DND-41 (cell line): ENCODE data around the gene RGS6.

Experiments used
- ATAC-seq: fragments of 200-7000 bp; cut with Tn5 transposase; 3 replicates; pipeline ENCODE4 v1.9.1; 2021; ENCODE audit warnings: low read depth; ENCODE audit not compliant: insufficient read depth
- DNase-seq: peaks from one replicate; pipeline ENCODE4 v3.0.0-alpha.2; 2020
- H2AFZ ChIP-seq: 2 replicates; pipeline ENCODE4 v1.6.0; 2012; ENCODE audit warnings: low read depth, low read length
- H3K27ac ChIP-seq: 2 replicates; pipeline ENCODE4 v1.5.1; 2012; ENCODE audit warnings: low read length, inconsistent platforms
- H3K27me3 ChIP-seq: fragments of 200-600 bp; sonication (generic); 2 replicates; pipeline ENCODE4 v1.6.0; 2012; ENCODE audit warnings: low read length, mild to moderate bottlenecking, inconsistent platforms; ENCODE audit not compliant: insufficient read depth, poor library complexity
- H3K36me3 ChIP-seq: 2 replicates; pipeline ENCODE4 v1.5.1; 2012; ENCODE audit warnings: low read length, inconsistent platforms; ENCODE audit not compliant: insufficient read depth
- H3K4me1 ChIP-seq: 2 replicates; pipeline ENCODE4 v1.5.1; 2012; ENCODE audit warnings: mild to moderate bottlenecking, low read length; ENCODE audit not compliant: insufficient read depth
- H3K4me2 ChIP-seq: 2 replicates; pipeline ENCODE4 v1.6.0; 2012; ENCODE audit warnings: mild to moderate bottlenecking, moderate library complexity, low read length, inconsistent platforms; ENCODE audit not compliant: insufficient read depth
- H3K4me3 ChIP-seq, 2 experiments: fragments of 200-600 bp in 1 of 2; shearing (Covaris generic) in 1 of 2; 2 replicates each; pipeline ENCODE4 v1.5.1; 2012 to 2016; ENCODE audit warnings: inconsistent platforms in 2 of 2, low read length in 2 of 2, mild to moderate bottlenecking in 2 of 2, low read depth in 1 of 2, moderate library complexity in 1 of 2
- H3K79me2 ChIP-seq: 2 replicates; pipeline ENCODE4 v1.6.0; 2012; ENCODE audit warnings: low read length, inconsistent platforms; ENCODE audit not compliant: insufficient read depth
- H3K9ac ChIP-seq: 2 replicates; pipeline ENCODE4 v1.6.0; 2012; ENCODE audit warnings: low read depth, mild to moderate bottlenecking, inconsistent platforms, low read length, moderate library complexity
- H3K9me3 ChIP-seq: 2 replicates; pipeline ENCODE4 v1.5.1; 2012; ENCODE audit warnings: low read length, moderate library complexity, mild to moderate bottlenecking, inconsistent platforms; ENCODE audit not compliant: insufficient read depth, severe bottlenecking
- H4K20me1 ChIP-seq: 2 replicates; pipeline ENCODE4 v1.6.0; 2012; ENCODE audit warnings: low read length; ENCODE audit not compliant: insufficient read depth
- EZH2 ChIP-seq: IDR thresholded peaks from 3 replicates; pipeline ENCODE4 v1.6.1; 2012; ENCODE audit warnings: borderline replicate concordance, low read depth, mild to moderate bottlenecking, moderate library complexity, low read length, inconsistent platforms; ENCODE audit not compliant: severe bottlenecking
- TF ChIP-seq, protein P1 (sequence below): IDR thresholded peaks from 2 replicates; pipeline ENCODE4 v1.5.1; 2012; ENCODE audit warnings: borderline replicate concordance, low read length, moderate library complexity, mild to moderate bottlenecking; ENCODE audit not compliant: poor library complexity, severe bottlenecking; ENCODE audit errors: extremely low read depth

The RGS6 gene

DNA sequence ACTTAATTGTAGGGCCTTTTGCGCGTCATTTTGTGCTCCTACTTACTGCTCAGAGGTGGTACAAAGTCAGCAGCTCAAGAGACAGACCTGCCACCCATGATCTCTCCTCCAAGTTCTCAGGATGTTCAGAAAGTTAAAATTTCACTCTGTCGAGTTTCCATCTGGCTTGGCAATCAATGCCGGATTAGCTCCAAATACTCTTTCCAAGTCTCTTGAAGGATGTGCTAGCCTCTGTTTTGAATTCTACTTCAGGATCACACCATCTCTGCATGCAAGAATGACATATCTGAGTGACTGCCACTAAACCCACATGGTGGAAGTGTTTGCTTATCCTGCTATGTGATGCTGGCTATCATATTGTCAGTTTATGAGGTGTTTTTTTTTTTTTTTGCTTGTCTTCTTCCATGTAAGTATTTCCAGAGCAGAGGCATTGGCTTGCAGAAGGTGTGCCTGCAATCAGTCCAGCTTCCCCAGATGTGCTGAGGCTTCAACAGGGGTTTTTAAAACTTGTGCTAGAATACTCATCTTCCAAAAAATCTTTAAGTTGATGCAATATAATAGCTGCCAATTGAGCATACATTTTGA lies 125.6 kb downstream of the RGS6 start:
- Histone ChIP-seq H2AFZ (no peak overlapping the region), H3K27ac (no peak overlapping the region), H3K36me3 (no peaks in the 10 kb centered on the region), H3K79me2 (no peaks in the 10 kb centered on the region), H3K9ac (no peak overlapping the region), H3K27me3 (peaks cover 23% of the 10 kb centered on the region), H3K4me1 (no peaks in the 10 kb centered on the region), H3K9me3 (no peaks in the 10 kb centered on the region), H4K20me1 (no peaks in the 10 kb centered on the region), H3K4me3 (no peak overlapping the region), H3K4me2 (no peak overlapping the region)
- ATAC-seq (no peak), DNase-seq (no peak)
- no peak for TF ChIP-seq EZH2
- TF ChIP-seq, protein P1, sequence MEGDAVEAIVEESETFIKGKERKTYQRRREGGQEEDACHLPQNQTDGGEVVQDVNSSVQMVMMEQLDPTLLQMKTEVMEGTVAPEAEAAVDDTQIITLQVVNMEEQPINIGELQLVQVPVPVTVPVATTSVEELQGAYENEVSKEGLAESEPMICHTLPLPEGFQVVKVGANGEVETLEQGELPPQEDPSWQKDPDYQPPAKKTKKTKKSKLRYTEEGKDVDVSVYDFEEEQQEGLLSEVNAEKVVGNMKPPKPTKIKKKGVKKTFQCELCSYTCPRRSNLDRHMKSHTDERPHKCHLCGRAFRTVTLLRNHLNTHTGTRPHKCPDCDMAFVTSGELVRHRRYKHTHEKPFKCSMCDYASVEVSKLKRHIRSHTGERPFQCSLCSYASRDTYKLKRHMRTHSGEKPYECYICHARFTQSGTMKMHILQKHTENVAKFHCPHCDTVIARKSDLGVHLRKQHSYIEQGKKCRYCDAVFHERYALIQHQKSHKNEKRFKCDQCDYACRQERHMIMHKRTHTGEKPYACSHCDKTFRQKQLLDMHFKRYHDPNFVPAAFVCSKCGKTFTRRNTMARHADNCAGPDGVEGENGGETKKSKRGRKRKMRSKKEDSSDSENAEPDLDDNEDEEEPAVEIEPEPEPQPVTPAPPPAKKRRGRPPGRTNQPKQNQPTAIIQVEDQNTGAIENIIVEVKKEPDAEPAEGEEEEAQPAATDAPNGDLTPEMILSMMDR, result no peak

DNA sequence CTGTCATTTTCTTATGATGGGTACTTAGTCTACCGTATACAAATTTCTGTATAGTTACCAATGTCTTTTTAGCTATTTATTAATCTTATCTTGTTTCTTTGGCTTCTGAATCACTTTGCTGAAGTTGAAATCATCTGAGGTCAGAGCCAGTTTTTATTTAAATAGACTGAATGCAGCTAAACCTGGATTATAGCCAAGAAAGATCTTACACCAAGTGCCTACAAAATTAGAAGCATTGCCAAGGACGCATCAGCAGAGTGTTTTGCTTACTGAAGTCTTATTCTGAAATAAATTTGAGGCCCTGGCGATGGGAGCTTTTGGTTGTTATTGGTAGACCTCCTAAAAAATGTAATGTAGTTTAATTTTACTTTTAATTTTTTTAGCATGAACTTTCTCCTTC lies 128.2 kb downstream of the RGS6 start:
- no peak overlapping the region for H3K9ac ChIP-seq
- no peaks in the 10 kb centered on the region for H3K79me2 ChIP-seq
- no peak overlapping the region for H3K4me3 ChIP-seq
- no peaks in the 10 kb centered on the region for H3K4me1 ChIP-seq
- no peak overlapping the region for H3K27ac ChIP-seq
- no peak overlapping the region for H3K4me2 ChIP-seq
- TF ChIP-seq EZH2, result no peak
- TF ChIP-seq, protein P1, result no peak
- no peaks in the 10 kb centered on the region for H3K9me3 ChIP-seq
- no peaks in the 10 kb centered on the region for H4K20me1 ChIP-seq
- H2AFZ ChIP-seq, result no peak overlapping the region
- ATAC-seq (no peak), DNase-seq (no peak)
- H3K36me3 ChIP-seq, result no peaks in the 10 kb centered on the region
- peaks cover 13% of the 10 kb centered on the region for H3K27me3 ChIP-seq

DNA sequence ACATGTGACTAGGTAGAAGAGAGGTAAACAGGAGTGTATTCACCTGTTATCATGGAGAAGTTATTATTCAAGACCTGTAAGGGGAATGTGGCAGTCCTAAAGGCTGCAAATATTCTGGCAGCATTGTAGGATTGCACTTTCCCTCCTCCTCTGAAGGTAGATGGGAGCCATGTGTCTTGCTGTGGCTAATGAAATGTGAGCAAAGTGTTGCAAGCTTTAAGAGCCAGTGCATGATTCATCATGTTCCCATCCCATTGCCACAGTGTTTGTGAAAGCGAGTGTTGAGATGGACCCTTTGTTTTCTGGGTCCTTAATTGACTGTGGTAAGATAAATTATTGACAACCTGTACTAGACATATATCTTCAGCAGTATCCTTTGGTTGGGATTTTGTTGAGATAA lies 128.7 kb downstream of the RGS6 start:
- DNase-seq (no peak), ATAC-seq (no peak)
- Histone ChIP-seq H4K20me1 (no peaks in the 10 kb centered on the region), H3K4me3 (no peak overlapping the region), H3K4me1 (no peaks in the 10 kb centered on the region), H2AFZ (no peak overlapping the region), H3K4me2 (no peak overlapping the region), H3K9me3 (no peaks in the 10 kb centered on the region), H3K36me3 (no peaks in the 10 kb centered on the region), H3K27me3 (peaks cover 13% of the 10 kb centered on the region), H3K27ac (no peak overlapping the region), H3K79me2 (no peaks in the 10 kb centered on the region), H3K9ac (no peak overlapping the region)
- TF ChIP-seq, protein P1, result no peak
- no peak for TF ChIP-seq EZH2
